ENCODE measurements around the gene CADPS2. TPM values are rescaled to one million over a fixed set of nuclear protein-coding genes. Genes with fewer than 3 reads are reported as not detected.

The CADPS2 gene
- polyA plus RNA-seq, 3 donors, result not detected

DNA sequence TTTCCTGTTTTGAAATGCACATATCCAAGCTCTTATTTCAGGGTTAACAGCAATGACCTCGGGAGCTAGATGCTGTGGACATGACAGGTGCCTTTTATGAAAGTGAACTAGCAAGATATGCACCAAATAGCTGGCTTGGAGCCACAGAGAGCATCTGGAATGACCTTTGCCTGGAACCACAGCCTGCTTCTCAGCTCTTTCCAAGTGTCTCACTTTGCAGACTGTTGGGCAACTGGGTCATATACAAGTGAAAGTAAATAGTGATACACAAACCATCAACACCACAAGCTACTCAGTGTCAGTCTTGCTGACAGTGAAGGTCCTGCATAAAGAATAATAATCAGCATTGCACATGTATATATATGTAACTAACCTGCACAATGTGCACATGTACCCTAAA lies 370.9 kb downstream of the CADPS2 start:
- H3K27me3 ChIP-seq (ENCODE audit: control insufficient read depth in 2 of 2, insufficient read depth in 2 of 2, low read length in 2 of 2), result no peaks in the 10 kb centered on the region
- no peak overlapping the region for H3K9ac ChIP-seq (ENCODE audit: insufficient read depth, low read length, poor library complexity, severe bottlenecking)
- TF ChIP-seq, protein P1, sequence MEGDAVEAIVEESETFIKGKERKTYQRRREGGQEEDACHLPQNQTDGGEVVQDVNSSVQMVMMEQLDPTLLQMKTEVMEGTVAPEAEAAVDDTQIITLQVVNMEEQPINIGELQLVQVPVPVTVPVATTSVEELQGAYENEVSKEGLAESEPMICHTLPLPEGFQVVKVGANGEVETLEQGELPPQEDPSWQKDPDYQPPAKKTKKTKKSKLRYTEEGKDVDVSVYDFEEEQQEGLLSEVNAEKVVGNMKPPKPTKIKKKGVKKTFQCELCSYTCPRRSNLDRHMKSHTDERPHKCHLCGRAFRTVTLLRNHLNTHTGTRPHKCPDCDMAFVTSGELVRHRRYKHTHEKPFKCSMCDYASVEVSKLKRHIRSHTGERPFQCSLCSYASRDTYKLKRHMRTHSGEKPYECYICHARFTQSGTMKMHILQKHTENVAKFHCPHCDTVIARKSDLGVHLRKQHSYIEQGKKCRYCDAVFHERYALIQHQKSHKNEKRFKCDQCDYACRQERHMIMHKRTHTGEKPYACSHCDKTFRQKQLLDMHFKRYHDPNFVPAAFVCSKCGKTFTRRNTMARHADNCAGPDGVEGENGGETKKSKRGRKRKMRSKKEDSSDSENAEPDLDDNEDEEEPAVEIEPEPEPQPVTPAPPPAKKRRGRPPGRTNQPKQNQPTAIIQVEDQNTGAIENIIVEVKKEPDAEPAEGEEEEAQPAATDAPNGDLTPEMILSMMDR (IDR thresholded peaks at IDR 0.05), result no peak
- H3K4me2 ChIP-seq (replicated peaks; ENCODE audit: extremely low read depth, low read length, poor library complexity, severe bottlenecking), result no peak overlapping the region
- Mint-ChIP-seq H3K36me3 (no peaks in the 10 kb centered on the region), H3K27ac (no peak overlapping the region), H3K27me3 (ENCODE audit: low read depth in 3 of 3) (no peaks in the 10 kb centered on the region), H3K4me1 (no peaks in the 10 kb centered on the region), H3K4me3 (no peak overlapping the region), H3K9me3 (no peaks in the 10 kb centered on the region)
- no peaks in the 10 kb centered on the region for H3K4me1 ChIP-seq (ENCODE audit: control insufficient read depth in 1 of 2, insufficient read depth in 2 of 2, low read length in 2 of 2)
- no peak for DNase-seq
- no peak overlapping the region for H3K27ac ChIP-seq (ENCODE audit: low read depth in 1 of 2, low read length in 2 of 2)
- no peaks in the 10 kb centered on the region for H3K9me3 ChIP-seq (replicated peaks in 1 of 2; ENCODE audit: control insufficient read depth in 1 of 2, insufficient read depth in 1 of 2, low read length in 2 of 2)
- intact Hi-C loops (cut with micrococcal nuclease), result no loop called here
- no peak overlapping the region for H2AFZ ChIP-seq (ENCODE audit: insufficient read depth, low read depth, low read length, poor library complexity, severe bottlenecking)
- no peaks in the 10 kb centered on the region for H3K36me3 ChIP-seq (replicated peaks in 1 of 2; ENCODE audit: control insufficient read depth in 1 of 2, insufficient read depth in 2 of 2, low read length in 2 of 2)
- WGBS (ENCODE audit: insufficient coverage), result no CpG with 5 or more reads among the region's 1 CpG
- no peaks in the 10 kb centered on the region for H4K20me1 ChIP-seq (ENCODE audit: insufficient read depth, low read length)
- no peaks in the 10 kb centered on the region for H3K79me2 ChIP-seq (ENCODE audit: insufficient read depth, low read length)
- no peak overlapping the region for H3K4me3 ChIP-seq (replicated peaks in 1 of 3; ENCODE audit: low read depth in 2 of 3, low read length in 3 of 3)

DNA sequence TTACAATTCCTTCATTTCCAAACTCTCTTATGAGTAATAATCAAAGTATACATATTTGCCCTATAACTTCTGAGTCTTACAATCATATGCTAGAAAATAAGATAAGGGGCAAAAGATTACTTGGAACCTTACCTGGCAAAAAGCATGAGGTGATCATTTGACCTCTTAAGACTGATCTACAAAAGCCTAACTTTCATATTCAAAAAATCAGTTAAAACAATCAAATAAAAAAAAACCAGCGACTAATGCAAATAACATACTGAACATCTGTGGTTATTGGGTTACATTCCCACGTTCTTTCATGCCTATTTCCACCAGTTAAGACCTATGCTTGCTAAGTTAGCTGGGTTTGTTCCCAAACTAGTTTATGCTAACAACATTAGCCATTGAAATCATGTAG lies 375.0 kb downstream of the CADPS2 start:
- Histone ChIP-seq H3K4me3 (replicated peaks in 1 of 3; ENCODE audit: low read depth in 2 of 3, low read length in 3 of 3) (no peak overlapping the region), H3K79me2 (ENCODE audit: insufficient read depth, low read length) (no peaks in the 10 kb centered on the region), H3K4me1 (ENCODE audit: control insufficient read depth in 1 of 2, insufficient read depth in 2 of 2, low read length in 2 of 2) (no peaks in the 10 kb centered on the region), H3K27me3 (ENCODE audit: control insufficient read depth in 2 of 2, insufficient read depth in 2 of 2, low read length in 2 of 2) (no peaks in the 10 kb centered on the region), H3K9ac (ENCODE audit: insufficient read depth, low read length, poor library complexity, severe bottlenecking) (no peak overlapping the region), H2AFZ (ENCODE audit: insufficient read depth, low read depth, low read length, poor library complexity, severe bottlenecking) (no peak overlapping the region), H3K9me3 (replicated peaks in 1 of 2; ENCODE audit: control insufficient read depth in 1 of 2, insufficient read depth in 1 of 2, low read length in 2 of 2) (no peaks in the 10 kb centered on the region), H3K36me3 (replicated peaks in 1 of 2; ENCODE audit: control insufficient read depth in 1 of 2, insufficient read depth in 2 of 2, low read length in 2 of 2) (no peaks in the 10 kb centered on the region), H4K20me1 (ENCODE audit: insufficient read depth, low read length) (no peaks in the 10 kb centered on the region), H3K4me2 (replicated peaks; ENCODE audit: extremely low read depth, low read length, poor library complexity, severe bottlenecking) (no peak overlapping the region), H3K27ac (ENCODE audit: low read depth in 1 of 2, low read length in 2 of 2) (no peak overlapping the region)
- intact Hi-C loops (cut with micrococcal nuclease), result no loop called here
- no peak for DNase-seq
- H3K9me3 Mint-ChIP-seq, result no peaks in the 10 kb centered on the region
- H3K4me1 Mint-ChIP-seq, result no peaks in the 10 kb centered on the region
- no peak overlapping the region for H3K27ac Mint-ChIP-seq
- TF ChIP-seq, protein P1 (IDR thresholded peaks at IDR 0.05), result no peak
- no peak overlapping the region for H3K4me3 Mint-ChIP-seq
- no peaks in the 10 kb centered on the region for H3K27me3 Mint-ChIP-seq (ENCODE audit: low read depth in 3 of 3)
- H3K36me3 Mint-ChIP-seq, result no peaks in the 10 kb centered on the region
- no CpG with 5 or more reads among the region's 2 CpGs for WGBS (ENCODE audit: insufficient coverage)

Data from CD14-positive monocyte (primary cell).